ENCODE results near the gene UCK2.

- TF ChIP-seq POLR2A (IDR thresholded peaks at IDR 0.05) (no peak), CTCF (IDR thresholded peaks at IDR 0.05) (no peak)
Measured at GRCh38 chr1:165930961-165931360, 103.5 kb downstream of the UCK2 start.
